Measurements from ENCODE around the gene DCXR. TPM values are rescaled to one million over a fixed set of nuclear protein-coding genes. Genes with fewer than 3 reads are reported as not detected.

Gene DCXR
- total and polyA plus RNA-seq, 2 of the 13 experiments (the other 11 are each of a cell fraction or from before 2014, with no cell fraction given) = 287 to 311 TPM

GRCh38 chr17:82079001-82079677, 41.6 kb upstream of the DCXR start (continued):
- TF ChIP-seq ARID3A (IDR thresholded peaks at IDR 0.05; ENCODE audit: low read depth, low read length) = no peak
- TF ChIP-seq NFAT5 (CRISPR knock-in tag; IDR thresholded peaks at IDR 0.05) = no peak
- TF ChIP-seq GATAD2A (CRISPR knock-in tag; IDR thresholded peaks at IDR 0.05) = no peak
- no peak for TF ChIP-seq ZNF740 (CRISPR knock-in tag; IDR thresholded peaks at IDR 0.05)
- no peak for TF ChIP-seq CAMTA2 (CRISPR knock-in tag; IDR thresholded peaks at IDR 0.05; ENCODE audit: borderline replicate concordance)
- TF ChIP-seq ZNF292 (CRISPR knock-in tag; IDR thresholded peaks at IDR 0.05; ENCODE audit: borderline replicate concordance, low read depth) = no peak
- no peak for TF ChIP-seq ZNF646 (CRISPR knock-in tag; IDR thresholded peaks at IDR 0.05)
- TF ChIP-seq PCBP1 (IDR thresholded peaks at IDR 0.05; ENCODE audit: borderline replicate concordance, low read depth, low read length) = no peak
- TF ChIP-seq POLR2G (IDR thresholded peaks at IDR 0.05; ENCODE audit: low read depth, low read length) = peak; percentile 44; the same call in 1 of the 2 replicates
- no peak for TF ChIP-seq ZNF280B (CRISPR knock-in tag; IDR thresholded peaks at IDR 0.05; ENCODE audit: borderline replicate concordance)
- TF ChIP-seq AGO2 (optimal IDR thresholded peaks at IDR 0.05; ENCODE audit: low read depth, low read length) = peak; percentile 96
- TF ChIP-seq HNRNPK (IDR thresholded peaks at IDR 0.05; ENCODE audit: low read depth, low read length, poor library complexity, severe bottlenecking) = peak; percentile 74
